ENCODE results near the gene IKBKE. TPM values are rescaled to one million over a fixed set of nuclear protein-coding genes. Genes with fewer than 3 reads are reported as not detected.

Gene IKBKE
- total and polyA plus RNA-seq, 2 experiments from 2014 or later: 14.5 to 17.7 TPM

GRCh38 chr1:206429421-206429820, 40.9 kb upstream of the IKBKE start:
- H3K9ac ChIP-seq: no peak overlapping the region
- no peak for TF ChIP-seq EZH2 (IDR thresholded peaks at IDR 0.05; ENCODE audit: insufficient read depth, poor library complexity, severe bottlenecking)
- TF ChIP-seq EZH2phosphoT487 (IDR thresholded peaks at IDR 0.05; ENCODE audit: insufficient read depth, low read depth): no peak
- peaks cover 6% of the 10 kb centered on the region for H3K36me3 ChIP-seq (ENCODE audit: low read depth)
- no peak overlapping the region for H3K4me3 ChIP-seq
- H3K4me1 ChIP-seq (ENCODE audit: insufficient read depth): peaks cover 18% of the 10 kb centered on the region
- no peaks in the 10 kb centered on the region for H4K20me1 ChIP-seq (ENCODE audit: insufficient read depth)
- H3K27ac ChIP-seq: peak overlapping the region; percentile 75; the same call in 1 of the 2 replicates
- no peaks in the 10 kb centered on the region for H3K79me2 ChIP-seq (ENCODE audit: insufficient read depth)
- 77 to 84% methylated on average over 4 of the region's 4 CpGs for WGBS, 2 experiments (ENCODE audit: low coverage in 1 of 2, low lambda C conversion rate in 2 of 2, missing lambda C conversion rate in 2 of 2)
- DNase-seq: no peak
- H3K9me3 ChIP-seq (ENCODE audit: low read depth): no peaks in the 10 kb centered on the region
- H3K9me2 ChIP-seq (ENCODE audit: insufficient read depth): no peaks in the 10 kb centered on the region
- peak overlapping the region; percentile 32 for H3K4me2 ChIP-seq (ENCODE audit: unreplicated experiment)
- H3K27me3 ChIP-seq (replicated peaks; ENCODE audit: insufficient read depth): no peaks in the 10 kb centered on the region
- H2AFZ ChIP-seq: no peak overlapping the region
- in situ Hi-C loops (cut with MboI): no loop called here
- peaks cover 27% of the 10 kb centered on the region for H3F3A ChIP-seq (ENCODE audit: insufficient read depth)

DNA sequence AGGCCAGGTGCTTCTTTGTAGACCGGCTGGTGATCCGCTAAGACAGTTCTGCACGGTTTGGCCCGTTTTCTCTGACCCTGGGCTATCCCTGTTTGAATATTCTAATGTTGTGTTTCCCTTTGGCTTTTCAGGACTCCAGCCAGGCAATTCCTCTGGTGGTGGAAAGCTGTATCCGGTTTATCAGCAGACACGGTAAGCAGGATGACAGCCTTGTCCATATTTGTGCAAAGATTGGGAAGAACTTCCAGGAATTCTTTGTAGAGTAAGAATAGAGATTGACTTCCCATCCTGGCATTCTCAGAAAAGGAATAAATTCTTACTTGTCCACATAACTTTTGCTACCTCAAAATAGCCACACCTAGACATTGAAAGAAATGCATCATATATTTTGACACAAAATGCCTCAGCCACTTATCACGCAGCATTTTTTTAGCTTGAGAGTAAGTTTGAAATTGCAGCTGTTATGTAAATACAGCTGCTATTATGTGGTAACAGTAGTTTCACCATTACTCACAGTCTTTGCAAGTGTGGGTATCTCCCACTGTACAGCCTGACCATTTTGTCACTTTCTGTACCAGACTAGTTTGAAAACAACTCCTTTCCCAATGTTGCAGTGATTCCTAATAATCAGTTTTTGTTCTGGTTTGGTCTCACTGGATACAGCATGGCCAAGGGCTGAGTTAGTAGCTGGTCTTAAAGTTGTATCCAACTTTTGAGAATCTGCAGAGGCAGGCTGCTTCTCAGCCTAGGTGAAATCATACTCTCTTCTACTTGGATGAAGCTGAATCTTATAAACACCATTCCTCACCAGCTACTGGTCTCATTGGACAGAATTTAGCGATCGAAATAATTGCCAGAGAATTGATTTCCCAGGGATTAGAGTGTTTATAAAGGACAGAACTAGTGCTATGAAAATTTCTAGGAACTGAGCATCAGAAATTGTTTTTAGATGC, 40.0 kb upstream of the IKBKE start:
- peak overlapping the region; percentile 32 for H3K4me2 ChIP-seq (ENCODE audit: unreplicated experiment)
- peak overlapping the region; percentile 75 for H3K27ac ChIP-seq
- no peaks in the 10 kb centered on the region for H4K20me1 ChIP-seq (ENCODE audit: insufficient read depth)
- peaks cover 27% of the 10 kb centered on the region for H3F3A ChIP-seq (ENCODE audit: insufficient read depth)
- H3K4me3 ChIP-seq: no peak overlapping the region
- H3K9me3 ChIP-seq (ENCODE audit: low read depth): no peaks in the 10 kb centered on the region
- H3K27me3 ChIP-seq (replicated peaks; ENCODE audit: insufficient read depth): no peaks in the 10 kb centered on the region
- WGBS, 2 experiments (ENCODE audit: low coverage in 1 of 2, low lambda C conversion rate in 2 of 2, missing lambda C conversion rate in 2 of 2): 74 to 78% methylated on average over 9 of the region's 9 CpGs
- no peaks in the 10 kb centered on the region for H3K79me2 ChIP-seq (ENCODE audit: insufficient read depth)
- DNase-seq: peak; percentile 88
- H3K9me2 ChIP-seq (ENCODE audit: insufficient read depth): no peaks in the 10 kb centered on the region
- peaks cover 10% of the 10 kb centered on the region for H3K36me3 ChIP-seq (ENCODE audit: low read depth)
- peaks cover 19% of the 10 kb centered on the region for H3K4me1 ChIP-seq (ENCODE audit: insufficient read depth)
- in situ Hi-C loops (cut with MboI): no loop called here
- TF ChIP-seq EZH2phosphoT487 (IDR thresholded peaks at IDR 0.05; ENCODE audit: insufficient read depth, low read depth) (no peak), EZH2 (IDR thresholded peaks at IDR 0.05; ENCODE audit: insufficient read depth, poor library complexity, severe bottlenecking) (no peak)
- H3K9ac ChIP-seq: peak overlapping the region; percentile 35
- no peak overlapping the region for H2AFZ ChIP-seq

DNA sequence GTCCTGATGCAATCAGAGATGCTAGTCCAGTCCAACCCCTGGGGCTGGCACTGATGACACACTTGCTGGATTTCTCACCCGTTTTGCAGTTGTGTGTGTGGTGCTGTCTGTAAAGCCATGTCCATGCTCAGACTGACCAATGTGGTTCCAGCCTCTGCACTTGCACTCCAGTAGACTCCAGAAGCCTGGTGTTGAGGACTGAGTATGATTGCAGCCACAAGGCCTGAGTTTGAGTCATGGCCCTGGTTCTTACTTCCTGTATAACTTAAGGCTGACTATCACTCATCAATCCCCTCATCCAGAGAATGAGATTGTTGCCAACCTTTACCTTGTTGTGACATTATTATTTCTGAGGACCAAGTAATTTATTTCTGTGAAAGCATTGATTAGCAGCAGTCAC, 34.8 kb upstream of the IKBKE start:
- H3K27ac ChIP-seq: no peak overlapping the region
- peaks cover 12% of the 10 kb centered on the region for H3F3A ChIP-seq (ENCODE audit: insufficient read depth)
- no peaks in the 10 kb centered on the region for H3K9me3 ChIP-seq (ENCODE audit: low read depth)
- no peaks in the 10 kb centered on the region for H4K20me1 ChIP-seq (ENCODE audit: insufficient read depth)
- H3K79me2 ChIP-seq (ENCODE audit: insufficient read depth): no peaks in the 10 kb centered on the region
- WGBS, 2 experiments (ENCODE audit: low coverage in 1 of 2, low lambda C conversion rate in 2 of 2, missing lambda C conversion rate in 2 of 2): 33 to 82% methylated on average over 1 of the region's 1 CpG
- no peak overlapping the region for H3K4me3 ChIP-seq
- peaks cover 30% of the 10 kb centered on the region for H3K36me3 ChIP-seq (ENCODE audit: low read depth)
- DNase-seq: no peak
- H3K4me2 ChIP-seq (ENCODE audit: unreplicated experiment): no peak overlapping the region
- no peaks in the 10 kb centered on the region for H3K9me2 ChIP-seq (ENCODE audit: insufficient read depth)
- H2AFZ ChIP-seq: no peak overlapping the region
- in situ Hi-C loops (cut with MboI): no loop called here
- H3K27me3 ChIP-seq (replicated peaks; ENCODE audit: insufficient read depth): no peaks in the 10 kb centered on the region
- no peak for TF ChIP-seq EZH2phosphoT487 (IDR thresholded peaks at IDR 0.05; ENCODE audit: insufficient read depth, low read depth)
- TF ChIP-seq EZH2 (IDR thresholded peaks at IDR 0.05; ENCODE audit: insufficient read depth, poor library complexity, severe bottlenecking): no peak
- peaks cover 14% of the 10 kb centered on the region for H3K4me1 ChIP-seq (ENCODE audit: insufficient read depth)
- no peak overlapping the region for H3K9ac ChIP-seq

DNA sequence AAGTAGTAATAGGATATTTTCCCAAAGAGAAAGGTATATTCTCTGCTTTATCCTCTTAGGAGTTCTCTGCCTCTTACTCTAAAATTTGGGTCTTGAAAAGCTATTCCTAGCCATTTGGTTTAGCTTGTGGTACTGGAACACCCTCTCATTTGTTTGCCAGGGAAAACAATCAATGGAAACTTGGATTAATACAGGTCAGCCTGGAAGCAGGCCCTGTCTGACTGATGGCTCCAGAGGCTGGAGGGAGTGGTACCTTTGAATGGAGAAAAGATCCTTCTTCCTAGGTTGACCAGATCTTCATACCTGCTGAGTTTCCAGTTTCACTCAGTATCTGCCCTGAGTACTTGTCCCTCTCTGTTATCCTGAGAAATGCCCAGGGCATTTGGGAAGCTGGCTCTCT, 31.7 kb upstream of the IKBKE start:
- H3K9ac ChIP-seq: no peak overlapping the region
- no peaks in the 10 kb centered on the region for H3K9me3 ChIP-seq (ENCODE audit: low read depth)
- H3K79me2 ChIP-seq (ENCODE audit: insufficient read depth): no peaks in the 10 kb centered on the region
- H3K4me3 ChIP-seq: no peak overlapping the region
- 0 out of 2 replicates have a peak, but pooled peaks cover 7% of the 10 kb centered on the region for H3K4me1 ChIP-seq (ENCODE audit: insufficient read depth)
- H3K9me2 ChIP-seq (ENCODE audit: insufficient read depth): no peaks in the 10 kb centered on the region
- peaks cover 48% of the 10 kb centered on the region for H3K36me3 ChIP-seq (ENCODE audit: low read depth)
- no peaks in the 10 kb centered on the region for H3K27me3 ChIP-seq (replicated peaks; ENCODE audit: insufficient read depth)
- DNase-seq: no peak
- H3K27ac ChIP-seq: no peak overlapping the region
- H3F3A ChIP-seq (ENCODE audit: insufficient read depth): no peaks in the 10 kb centered on the region
- in situ Hi-C loops (cut with MboI): no loop called here
- TF ChIP-seq EZH2 (IDR thresholded peaks at IDR 0.05; ENCODE audit: insufficient read depth, poor library complexity, severe bottlenecking) (no peak), EZH2phosphoT487 (IDR thresholded peaks at IDR 0.05; ENCODE audit: insufficient read depth, low read depth) (no peak)
- H3K4me2 ChIP-seq (ENCODE audit: unreplicated experiment): no peak overlapping the region
- no peak overlapping the region for H2AFZ ChIP-seq
- H4K20me1 ChIP-seq (ENCODE audit: insufficient read depth): no peaks in the 10 kb centered on the region
